GM18508 (cell line): Measurements from ENCODE around the gene VLDLR.

Source experiments
- ATAC-seq: cut with Tn5 transposase; IDR thresholded peaks from one replicate; pipeline ENCODE4 v1.9.1; 2021; ENCODE audit warnings: moderate number of reproducible peaks; ENCODE audit not compliant: insufficient read depth, unreplicated experiment

Gene VLDLR

DNA sequence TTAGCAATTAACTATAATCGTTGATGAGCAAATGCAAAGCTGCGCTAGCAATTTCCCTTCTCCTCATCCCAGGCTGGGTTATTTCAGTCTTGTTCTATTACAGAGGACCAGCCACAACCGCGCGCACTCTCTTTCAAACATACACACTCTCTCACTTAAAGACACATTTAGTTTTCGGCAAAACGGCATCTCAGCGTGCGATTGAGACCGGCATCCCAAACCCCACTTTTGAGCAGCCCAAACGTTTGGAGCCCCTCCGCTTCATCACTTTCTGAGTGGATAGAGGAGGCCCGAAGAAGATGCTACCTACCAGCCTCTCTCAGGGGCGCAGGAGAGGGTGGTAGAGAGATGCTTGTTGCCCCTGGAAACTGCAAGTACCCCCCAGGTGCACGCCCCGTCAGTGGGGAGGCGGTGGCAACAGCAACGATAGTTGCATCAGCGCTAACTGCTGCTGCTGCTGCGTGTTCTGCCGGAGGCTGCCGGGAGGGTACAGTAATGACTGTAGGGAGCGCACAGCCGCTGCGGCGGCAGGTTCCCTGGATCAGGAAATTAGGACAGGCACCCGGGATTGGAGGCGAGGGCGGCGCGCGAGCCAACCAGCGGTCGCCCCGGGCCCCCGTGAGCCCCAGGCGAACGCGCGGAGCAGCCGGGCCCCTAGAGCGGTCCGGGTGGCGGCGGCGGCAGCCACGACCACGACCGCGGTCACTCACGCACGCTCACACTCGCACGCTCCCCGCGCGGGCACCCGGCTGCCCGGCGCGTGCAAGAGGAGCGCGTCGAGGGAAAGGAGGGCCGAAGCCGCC, 467 bp upstream of the VLDLR start:
- no peak for ATAC-seq

DNA sequence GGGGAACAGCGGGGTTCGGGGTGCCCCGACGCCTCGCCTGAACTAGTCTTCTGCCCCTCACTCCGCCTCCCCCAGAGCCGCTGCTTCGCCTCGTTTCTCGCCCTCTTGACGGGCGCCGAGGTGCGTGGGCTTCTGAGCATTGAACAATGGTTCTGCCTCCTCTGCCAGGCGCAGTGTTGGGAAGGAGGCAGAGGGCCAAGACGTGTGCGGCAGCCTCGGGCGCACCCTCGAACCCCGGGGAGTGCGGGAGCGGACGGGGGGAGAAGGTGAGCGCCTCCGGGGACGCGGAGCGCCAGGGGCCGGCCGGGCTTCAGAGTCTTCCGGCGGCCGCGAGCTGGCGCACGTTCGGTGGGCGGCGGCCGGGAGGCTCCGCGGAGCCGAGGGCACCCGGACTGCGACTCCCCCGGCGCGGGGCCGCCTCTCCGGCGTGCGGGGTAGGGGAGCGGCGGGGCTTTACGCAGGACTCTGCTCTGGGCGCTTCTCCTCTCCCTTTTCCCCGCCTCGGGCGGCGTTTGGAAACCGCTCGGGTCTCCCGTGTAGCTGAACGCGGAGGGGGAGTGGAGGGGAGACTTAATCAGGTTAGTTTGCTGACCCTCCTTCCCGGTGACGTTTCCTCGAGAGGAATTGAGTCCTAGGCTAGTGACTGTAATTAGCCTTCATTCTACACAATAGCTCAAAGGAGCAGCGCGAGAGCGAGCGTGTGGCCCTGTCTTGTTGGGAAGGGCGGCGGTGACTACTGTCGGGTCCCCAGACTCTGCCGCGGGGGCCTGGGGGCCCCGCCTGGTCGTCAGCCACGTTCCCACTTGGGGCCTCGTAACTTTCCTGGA, 1.1 kb downstream of the VLDLR start:
- ATAC-seq: no peak

DNA sequence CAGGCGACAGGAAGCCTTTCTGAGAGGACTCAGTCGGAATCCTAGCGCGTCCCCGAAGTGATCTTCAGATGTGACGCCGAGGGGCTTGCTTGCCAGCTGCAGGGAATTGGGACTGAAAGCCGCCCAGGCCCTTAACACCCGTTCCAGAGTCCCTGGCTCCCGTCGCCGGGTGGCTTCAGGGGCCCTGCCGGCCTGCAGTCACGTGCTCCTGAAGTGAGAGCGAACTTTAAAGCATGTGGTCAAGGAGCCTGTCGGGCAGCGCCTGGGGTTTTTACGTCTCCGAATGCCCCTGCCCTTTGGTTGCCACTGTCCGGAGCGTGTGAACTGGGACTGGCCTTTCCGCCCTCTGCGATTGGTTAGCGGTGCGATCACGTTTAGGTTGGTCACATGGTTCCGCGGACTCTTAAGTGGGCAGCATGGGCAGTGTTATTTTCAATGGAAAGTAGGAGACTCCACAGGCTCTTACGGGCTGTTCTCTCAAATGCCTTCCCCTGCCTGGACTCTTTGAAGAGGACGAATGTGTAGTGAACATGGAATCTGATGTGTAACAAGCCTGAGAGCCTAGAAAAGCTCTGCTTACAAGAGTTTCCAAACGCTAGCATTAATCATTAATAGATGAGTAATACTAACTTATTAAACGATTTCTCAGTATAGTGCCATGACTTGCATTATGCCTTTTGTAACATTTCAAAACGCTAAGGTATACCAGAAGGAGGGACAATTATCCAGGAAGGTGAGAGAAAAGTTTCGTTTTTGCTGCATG, 1.9 kb downstream of the VLDLR start:
- ATAC-seq: no peak

DNA sequence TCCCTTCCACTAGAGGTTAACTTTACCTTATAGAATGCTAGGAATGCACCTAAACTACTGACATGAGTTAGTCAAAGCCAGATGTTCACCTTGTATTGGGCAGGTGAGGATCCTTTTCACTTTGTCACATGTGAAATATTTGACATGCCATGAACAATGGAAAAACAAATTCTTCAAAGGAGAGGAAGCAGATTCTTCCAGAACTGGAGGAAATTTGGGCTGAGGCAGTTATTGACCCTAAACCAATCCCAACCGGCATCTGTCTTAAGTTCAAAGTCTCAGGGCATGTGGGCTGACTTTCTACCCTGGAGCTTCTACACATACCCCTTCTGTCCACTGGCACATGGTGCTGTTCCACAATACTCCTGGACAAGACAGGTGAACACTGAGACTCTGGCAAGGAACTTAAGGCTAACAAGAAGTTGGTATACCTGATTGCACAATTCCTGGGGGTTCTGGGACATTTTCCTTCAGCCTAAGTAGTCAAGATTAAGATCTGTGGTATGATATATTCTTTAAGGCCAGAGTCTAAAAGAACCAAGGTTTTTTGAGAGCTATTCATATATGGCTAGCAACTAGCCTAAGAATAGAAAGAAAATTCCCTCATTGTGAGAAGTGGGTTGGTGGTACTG, 2.6 kb downstream of the VLDLR start:
- ATAC-seq: no peak

DNA sequence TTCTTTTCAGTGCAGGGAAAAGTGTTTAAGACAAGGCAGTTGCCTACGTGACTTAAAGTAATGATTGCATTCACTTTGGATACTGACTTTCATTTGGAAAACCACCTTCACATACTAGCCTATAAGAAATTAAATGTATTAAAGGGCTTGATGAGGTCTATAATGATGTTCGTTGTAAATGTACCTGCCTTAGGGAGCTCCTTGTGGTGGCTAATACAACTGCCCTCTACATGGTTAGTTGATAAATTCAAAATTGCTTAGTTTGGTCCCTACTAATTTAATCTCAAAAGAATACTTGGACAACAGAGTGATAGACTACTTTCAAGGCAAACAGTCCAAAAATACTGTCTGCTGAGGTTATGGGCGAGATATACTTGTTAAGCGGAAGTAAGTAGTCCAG, 3.8 kb downstream of the VLDLR start:
- no peak for ATAC-seq

DNA sequence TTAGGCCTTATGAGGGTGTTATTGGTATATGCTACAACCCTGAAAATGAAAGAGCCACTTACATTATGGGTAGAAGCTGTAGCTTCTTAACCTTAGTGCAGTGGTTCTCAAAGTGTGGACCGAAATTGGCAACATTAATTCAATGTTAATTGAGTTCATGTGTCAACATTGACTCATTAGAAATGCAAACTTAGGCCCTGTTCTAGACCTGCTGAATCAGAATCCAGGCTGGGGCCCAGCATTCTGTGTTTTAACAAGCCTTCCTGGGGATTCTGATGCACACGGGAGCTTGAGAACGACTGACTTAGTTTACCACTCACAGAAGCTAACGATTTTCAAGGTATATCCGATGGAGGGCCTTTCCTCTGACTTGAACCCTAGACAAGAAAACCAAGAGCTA, 7.3 kb downstream of the VLDLR start:
- ATAC-seq: no peak

DNA sequence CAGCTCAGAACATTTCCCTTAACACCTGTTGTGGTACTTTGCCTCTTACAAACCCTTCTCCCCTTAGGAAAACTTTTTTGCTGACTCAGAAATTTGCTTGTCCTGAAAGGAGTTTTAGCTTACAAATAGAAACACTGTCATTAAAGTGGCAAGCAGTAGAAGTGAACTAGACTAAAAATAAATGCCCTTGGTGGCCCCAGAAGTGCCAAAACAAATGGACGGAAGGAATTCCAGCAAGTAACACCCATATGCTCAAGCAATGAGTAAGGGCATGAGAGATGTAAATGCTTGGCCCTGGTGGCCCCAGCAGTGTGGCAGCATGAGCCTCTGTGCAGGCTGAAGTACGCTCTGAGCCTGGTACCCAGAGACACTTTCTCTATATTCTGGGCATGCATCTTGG, 8.6 kb downstream of the VLDLR start:
- ATAC-seq: no peak

DNA sequence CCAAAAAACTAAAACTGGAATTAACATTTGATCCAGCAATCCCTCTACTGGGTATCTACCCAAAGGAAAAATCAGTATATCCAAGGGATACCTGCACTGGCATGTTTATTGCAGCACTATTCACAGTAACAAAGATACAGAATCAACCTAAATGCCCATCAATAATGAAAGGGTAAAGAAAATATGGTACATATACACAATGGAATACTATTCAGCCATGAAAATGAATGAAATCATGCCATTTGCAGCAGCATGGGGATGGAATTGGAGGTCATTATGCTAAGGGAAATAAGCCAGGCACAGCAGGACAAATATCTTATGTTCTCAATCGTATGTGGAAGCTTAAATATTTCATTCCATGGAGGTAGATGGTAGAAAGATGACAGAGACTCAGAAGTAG, 9.7 kb downstream of the VLDLR start:
- no peak for ATAC-seq

DNA sequence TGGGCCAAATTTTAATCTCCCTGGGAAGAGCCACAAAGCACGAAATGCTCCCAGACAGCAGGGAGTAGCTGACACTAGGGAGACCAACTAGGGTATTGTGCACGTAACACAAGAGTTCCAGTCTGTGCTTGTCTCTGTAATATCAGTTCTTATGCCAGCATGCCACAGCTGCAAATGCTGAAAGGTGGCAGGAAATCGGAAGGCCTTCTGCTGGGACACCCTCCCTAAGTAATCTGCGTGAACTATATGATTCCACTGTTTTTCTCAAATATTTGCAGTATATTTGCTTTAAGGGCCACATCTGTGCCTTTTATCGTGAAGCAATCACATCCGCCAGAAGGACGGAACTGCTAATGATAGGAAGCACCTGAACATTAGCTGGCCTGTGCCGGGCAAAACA, 12.6 kb downstream of the VLDLR start:
- ATAC-seq: no peak

DNA sequence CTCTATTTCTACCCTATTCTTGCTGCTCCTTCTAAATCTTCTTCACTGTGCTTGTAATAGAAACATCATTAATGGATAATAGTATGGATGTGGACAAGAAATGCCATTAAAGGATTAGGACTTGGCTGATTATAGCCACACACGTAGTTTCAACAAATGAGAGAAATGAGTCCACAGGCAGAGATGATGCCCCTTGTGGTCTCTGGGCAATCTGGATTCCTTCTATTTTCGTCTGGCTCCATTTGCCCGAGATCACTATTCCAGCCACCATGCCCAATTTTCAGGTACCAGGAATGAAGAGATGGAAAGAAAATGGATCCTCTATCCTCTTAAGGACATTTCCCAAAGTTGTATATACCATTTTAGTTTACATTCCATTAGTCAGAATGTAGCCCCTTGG, 13.2 kb downstream of the VLDLR start:
- ATAC-seq: no peak

DNA sequence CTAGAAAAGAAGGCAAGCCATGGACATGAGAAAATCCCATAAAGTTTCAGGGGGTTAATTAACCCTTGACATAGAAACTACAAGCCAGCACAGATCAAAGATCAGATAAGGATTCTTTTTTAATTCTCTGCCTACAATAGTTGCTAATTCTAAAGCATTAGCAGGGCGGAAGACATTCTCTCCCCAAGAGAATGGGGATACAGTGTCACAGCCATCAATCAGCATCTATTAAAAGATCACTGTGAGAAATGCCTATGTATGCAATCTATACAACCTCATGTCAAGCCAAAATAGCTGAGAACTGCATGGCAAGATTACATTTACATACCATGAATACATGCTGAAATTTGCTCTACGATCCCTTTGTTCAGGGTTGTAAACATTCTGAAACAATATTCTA, 14.3 kb downstream of the VLDLR start:
- ATAC-seq: no peak

DNA sequence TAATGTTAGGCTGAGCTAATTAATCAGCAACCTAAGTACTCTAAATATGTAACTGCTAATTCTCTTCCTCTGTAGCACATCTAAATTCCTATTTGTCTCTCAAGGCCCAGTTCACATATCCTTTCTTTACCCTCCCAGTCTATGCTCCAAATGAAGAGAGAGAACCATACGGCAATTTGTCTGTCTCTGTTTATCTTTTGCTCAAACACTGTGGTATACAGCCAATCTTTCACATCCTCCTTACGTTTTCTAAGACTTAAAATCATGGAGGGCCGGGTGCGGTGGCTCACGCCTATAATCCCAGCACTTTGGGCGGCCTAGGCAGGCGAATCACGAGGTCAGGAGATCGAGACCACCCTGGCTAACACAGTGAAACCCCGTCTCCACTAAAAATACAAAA, 15.8 kb downstream of the VLDLR start:
- ATAC-seq: no peak

DNA sequence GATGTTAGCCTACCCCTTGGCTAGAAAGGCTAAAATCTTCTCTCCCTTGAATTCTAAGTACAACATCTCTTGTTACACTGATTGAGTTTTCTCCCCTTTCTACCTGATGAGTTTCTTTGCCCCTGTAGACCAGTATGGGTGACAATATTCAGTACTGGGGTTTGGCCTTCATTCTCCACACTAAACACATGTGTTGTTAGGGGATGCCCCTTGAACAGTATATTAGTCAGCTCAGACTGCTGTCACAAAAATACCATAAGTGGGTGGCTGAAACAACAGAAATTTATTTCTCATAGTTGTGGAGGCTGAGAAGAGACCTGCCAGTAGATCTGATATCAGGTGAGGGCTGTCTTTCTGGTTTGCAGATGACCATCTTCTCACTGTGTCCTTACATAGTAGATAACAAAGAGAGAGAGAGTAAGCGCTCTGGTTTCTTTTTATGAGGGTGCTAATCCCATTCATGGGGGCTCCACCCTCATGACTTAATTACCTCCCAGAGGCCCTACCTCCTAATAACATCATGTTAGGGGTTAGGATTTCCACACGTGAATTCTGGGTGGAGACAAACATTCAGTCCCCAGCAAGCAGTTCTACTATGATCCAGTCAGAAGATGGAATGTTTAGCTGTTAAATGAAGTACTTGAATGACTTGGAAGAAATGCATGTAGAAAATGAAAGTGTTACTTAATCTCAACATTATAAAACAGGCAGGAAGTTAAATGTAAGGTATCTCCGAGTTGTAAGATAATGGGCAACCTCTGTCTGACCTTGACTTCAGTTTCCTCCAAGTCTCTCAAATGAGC, 17.5 kb downstream of the VLDLR start:
- peak; percentile 78 for ATAC-seq

DNA sequence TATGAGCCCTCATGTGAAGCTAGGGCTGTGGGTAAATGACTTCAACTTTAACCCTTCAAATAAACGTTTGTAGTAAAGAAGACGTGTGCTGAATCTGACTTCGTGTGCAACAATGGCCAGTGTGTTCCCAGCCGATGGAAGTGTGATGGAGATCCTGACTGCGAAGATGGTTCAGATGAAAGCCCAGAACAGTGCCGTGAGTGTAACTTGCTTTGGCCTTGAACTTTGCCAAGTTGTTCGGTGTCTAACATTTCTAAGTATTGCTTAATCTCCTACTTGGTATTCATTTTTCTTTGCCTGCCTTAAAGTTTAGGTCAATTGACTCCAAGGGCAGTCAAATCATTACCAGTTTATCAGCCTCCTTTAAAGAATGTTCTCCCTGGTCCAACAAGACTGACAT, 18.2 kb downstream of the VLDLR start:
- no peak for ATAC-seq

DNA sequence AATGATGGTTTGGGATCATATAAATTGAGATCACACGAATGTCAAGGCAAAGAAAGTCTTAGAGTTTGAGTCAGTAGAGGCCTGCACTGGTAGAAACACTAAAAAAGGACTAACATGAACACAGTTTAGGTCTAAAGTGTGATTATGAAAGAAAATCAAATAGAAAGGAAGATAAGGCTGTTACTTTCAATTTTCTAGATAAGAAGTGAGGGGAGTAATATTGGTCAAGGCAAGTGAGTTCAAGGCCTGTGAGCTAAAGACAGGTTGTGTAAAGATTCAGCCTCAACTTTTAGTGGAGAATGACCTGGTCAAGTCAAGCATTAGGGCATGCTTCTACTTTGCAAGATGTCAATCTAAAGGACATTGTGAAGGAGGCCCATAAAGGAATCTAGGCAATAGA, 19.0 kb downstream of the VLDLR start:
- ATAC-seq: no peak

DNA sequence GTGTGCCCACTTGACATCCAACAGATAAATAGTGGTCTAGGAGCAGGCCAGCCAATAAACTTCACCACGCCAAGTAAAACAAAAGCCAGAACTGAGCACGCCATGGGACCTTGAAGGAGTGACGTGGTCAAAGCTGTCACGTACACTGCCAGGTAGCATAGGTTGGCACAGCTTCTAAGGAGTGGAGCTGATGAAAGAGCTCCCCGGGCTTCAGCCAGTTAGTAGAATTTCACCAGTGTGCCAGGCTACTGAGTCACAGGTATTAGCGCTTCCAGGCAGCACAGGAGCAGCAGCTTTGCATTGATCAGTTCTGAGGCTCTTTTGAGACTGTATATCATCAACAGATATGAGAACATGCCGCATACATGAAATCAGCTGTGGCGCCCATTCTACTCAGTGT, 19.4 kb downstream of the VLDLR start:
- ATAC-seq: no peak

DNA sequence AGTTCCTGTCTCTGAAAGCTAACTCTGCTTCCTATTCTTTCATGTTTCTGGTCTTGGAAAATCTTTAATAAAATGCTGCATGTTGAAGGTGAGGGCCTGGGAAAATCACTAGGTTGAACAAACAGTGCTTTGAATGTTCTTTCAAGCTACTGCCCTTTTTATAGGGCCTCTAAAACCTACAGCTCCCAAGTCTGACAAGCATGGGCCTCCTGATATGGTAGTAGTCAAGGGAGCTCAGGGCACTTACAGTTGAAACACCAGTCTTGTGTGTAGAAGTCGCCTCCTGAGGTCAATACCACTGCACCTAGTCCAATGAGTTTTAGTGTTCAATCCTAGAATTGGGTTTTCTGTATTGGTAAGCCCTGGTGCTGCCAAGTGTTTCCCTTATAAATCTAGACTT, 20.5 kb downstream of the VLDLR start:
- no peak for ATAC-seq

DNA sequence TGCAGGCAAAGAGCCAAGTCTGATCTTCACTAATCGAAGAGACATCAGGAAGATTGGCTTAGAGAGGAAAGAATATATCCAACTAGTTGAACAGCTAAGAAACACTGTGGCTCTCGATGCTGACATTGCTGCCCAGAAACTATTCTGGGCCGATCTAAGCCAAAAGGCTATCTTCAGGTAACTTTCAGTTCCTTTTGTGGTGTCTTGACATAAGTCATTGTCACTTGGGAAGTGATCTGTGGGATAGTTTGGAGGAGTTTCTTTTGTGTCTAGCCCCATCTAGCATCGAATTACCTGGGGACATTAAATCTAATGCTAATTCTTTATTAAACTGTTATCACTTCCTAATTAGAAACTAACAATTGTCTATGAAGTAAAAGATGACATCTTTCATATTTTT, 24.0 kb downstream of the VLDLR start:
- ATAC-seq: peak; percentile 57

DNA sequence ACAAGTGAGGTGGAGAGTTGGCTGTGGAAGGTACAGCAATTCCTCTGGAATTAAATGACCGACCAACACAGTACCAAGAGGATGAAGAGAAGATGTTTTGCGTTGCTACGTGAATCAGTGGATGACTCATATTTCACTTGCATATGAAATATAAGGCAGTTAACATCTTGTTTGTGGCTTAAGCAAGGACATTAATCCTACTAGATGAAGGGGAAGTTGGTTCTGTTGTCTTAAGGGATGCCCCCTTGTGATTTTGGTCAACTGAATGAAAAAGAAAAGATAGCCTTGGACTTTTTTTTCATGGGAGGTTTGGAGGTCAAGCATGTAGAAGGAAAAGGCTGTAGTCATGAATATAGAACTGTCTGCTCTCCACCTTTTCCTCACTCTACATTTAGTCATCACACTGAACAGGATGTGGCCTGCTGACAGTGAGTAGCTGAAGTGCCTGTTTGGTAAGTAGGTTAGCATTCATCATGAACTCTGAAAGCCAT, 33.9 kb downstream of the VLDLR start:
- no peak for ATAC-seq

DNA sequence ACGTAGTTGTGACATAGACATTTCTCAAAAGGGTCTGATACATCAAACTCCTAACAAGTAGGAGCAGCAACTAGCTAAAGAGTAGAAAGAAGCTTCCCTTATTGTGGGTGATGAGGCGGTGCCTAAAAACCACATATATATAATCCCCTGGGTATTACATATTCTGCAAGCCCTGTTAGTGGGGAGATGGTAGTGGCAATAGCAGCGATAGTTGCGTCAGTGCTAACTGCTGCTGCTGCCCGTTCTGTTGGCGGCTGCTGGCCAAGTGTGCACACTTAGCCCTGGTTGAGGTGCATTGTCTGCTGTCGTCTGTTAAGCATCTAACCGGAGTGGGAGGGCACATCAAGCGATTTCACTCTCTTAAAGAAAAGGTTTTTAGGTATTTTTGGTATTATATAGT, 35.8 kb downstream of the VLDLR start:
- ATAC-seq: no peak
